K562 (cell line): ENCODE results near the gene CENPP. TPM values are rescaled to one million over a fixed set of nuclear protein-coding genes. Genes with fewer than 3 reads are reported as not detected.
A peak's percentile ranks its signal among the peaks of the same experiment; 100 is the strongest.

Source experiments
- ELF1 ChIP-seq: fragments of 200-800 bp; sonication (Bioruptor generic); IDR thresholded peaks from 2 replicates; pipeline ENCODE4 v1.6.1; 2016; ENCODE audit warnings: missing genetic modification characterization, missing compliant biosample characterization
- KLF13 ChIP-seq: fragments of 450-650 bp; IDR thresholded peaks from 2 replicates; pipeline ENCODE4 v1.6.1; 2016; ENCODE audit warnings: missing genetic modification characterization, low read depth, mild to moderate bottlenecking, missing compliant biosample characterization, moderate library complexity, borderline replicate concordance
- RBM14 ChIP-seq: fragments of 200-400 bp; formaldehyde crosslinking; IDR thresholded peaks from 2 replicates; pipeline ENCODE4 v1.6.1; 2018; ENCODE audit warnings: low read depth, mild to moderate bottlenecking, low read length, moderate library complexity, borderline replicate concordance; ENCODE audit not compliant: insufficient read depth
- YY1 ChIP-seq, 3 experiments: IDR thresholded peaks; 2 replicates each; pipeline ENCODE4 v1.6.1; 2011; ENCODE audit warnings: low read length in 2 of 3, mild to moderate bottlenecking in 2 of 3, moderate library complexity in 2 of 3, borderline replicate concordance in 1 of 3, control low read depth in 1 of 3, low read depth in 1 of 3; ENCODE audit not compliant: insufficient read depth in 3 of 3, insufficient replicate concordance in 2 of 3, control insufficient read depth in 1 of 3, insufficient read length in 1 of 3; ENCODE audit errors: extremely low read depth in 1 of 3
- ZNF41 ChIP-seq: fragments of 250-450 bp; sonication (Bioruptor Pico); conservative IDR thresholded peaks from 2 replicates; pipeline ENCODE4 v1.4.0; 2020; ENCODE audit warnings: mild to moderate bottlenecking
- ZNF551 ChIP-seq: fragments of 250-450 bp; sonication (Bioruptor Pico); IDR thresholded peaks from 2 replicates; pipeline ENCODE4 v1.5.0; 2021; ENCODE audit warnings: mild to moderate bottlenecking, moderate library complexity
- ZNF76 ChIP-seq: fragments of 250-450 bp; sonication (Bioruptor Pico); IDR thresholded peaks from 2 replicates; pipeline ENCODE4 v1.4.0; 2020; ENCODE audit warnings: mild to moderate bottlenecking, moderate library complexity, borderline replicate concordance
- polyA plus RNA-seq, 8 experiments: library from polyadenylated mRNA; depleted of rRNA in 4 of 8; stranded (reverse) in 5 of 8; unstranded in 3 of 8; fragments of >200 nt; fragmentation: Nextera tagmentation in 2 of 8; fragmentation: Illumina TruSeq in 1 of 8; extraction: Ambion mirVana in 2 of 8; extraction: Trizol in 1 of 8; gene quantifications; 2 replicates each; pipeline versions ENCODE4 v1.2.1 to v1.2.3, GENCODE V29; 2011 to 2014; ENCODE audit warnings: inconsistent platforms in 1 of 8, missing spikeins in 1 of 8
- total RNA-seq, 7 experiments: library from RNA; depleted of rRNA in 6 of 7; stranded (reverse); fragments of >200 nt in 6 of 7; fragmentation: Illumina TruSeq in 2 of 7; extraction: Trizol in 2 of 7; gene quantifications; 2 replicates each; pipeline versions ENCODE4 v1.2.1 to v1.2.3, GENCODE V29; 2011 to 2021; ENCODE audit warnings: low replicate concordance in 1 of 7
- TF ChIP-seq, protein P1 (sequence below): fragments of 450-650 bp; formaldehyde crosslinking; IDR thresholded peaks from 2 replicates; pipeline ENCODE4 v1.4.0; 2022; ENCODE audit warnings: mild to moderate bottlenecking, moderate library complexity
- TF ChIP-seq, protein P2 (sequence below): fragments of 250-450 bp; sonication (Bioruptor Pico); IDR thresholded peaks from 2 replicates; pipeline ENCODE4 v1.4.0; 2020
- TF ChIP-seq, protein P3 (sequence below): sonication (generic); formaldehyde crosslinking; IDR thresholded peaks from 2 replicates; pipeline ENCODE4 v1.8.1; 2022; ENCODE audit warnings: missing genetic modification reagents
- TF ChIP-seq, protein P4 (sequence below), 3 experiments: fragments of 200-800 bp in 1 of 3; fragments of 250-450 bp in 1 of 3; fragments of 450-650 bp in 1 of 3; sonication (Bioruptor Pico) in 1 of 3; sonication (Bioruptor generic) in 1 of 3; formaldehyde crosslinking in 1 of 3; IDR thresholded peaks; 2 replicates each; pipeline versions ENCODE4 v1.6.1 to v1.8.0; 2016 to 2022; ENCODE audit warnings: mild to moderate bottlenecking in 2 of 3, missing genetic modification characterization in 2 of 3, missing compliant biosample characterization in 1 of 3, moderate library complexity in 1 of 3

Gene CENPP
- total and polyA plus RNA-seq, 9 of the 15 experiments (the other 6 are each of a cell fraction or from before 2014, with no cell fraction given), result 8.0 to 28.5 (median 17.9) TPM

DNA sequence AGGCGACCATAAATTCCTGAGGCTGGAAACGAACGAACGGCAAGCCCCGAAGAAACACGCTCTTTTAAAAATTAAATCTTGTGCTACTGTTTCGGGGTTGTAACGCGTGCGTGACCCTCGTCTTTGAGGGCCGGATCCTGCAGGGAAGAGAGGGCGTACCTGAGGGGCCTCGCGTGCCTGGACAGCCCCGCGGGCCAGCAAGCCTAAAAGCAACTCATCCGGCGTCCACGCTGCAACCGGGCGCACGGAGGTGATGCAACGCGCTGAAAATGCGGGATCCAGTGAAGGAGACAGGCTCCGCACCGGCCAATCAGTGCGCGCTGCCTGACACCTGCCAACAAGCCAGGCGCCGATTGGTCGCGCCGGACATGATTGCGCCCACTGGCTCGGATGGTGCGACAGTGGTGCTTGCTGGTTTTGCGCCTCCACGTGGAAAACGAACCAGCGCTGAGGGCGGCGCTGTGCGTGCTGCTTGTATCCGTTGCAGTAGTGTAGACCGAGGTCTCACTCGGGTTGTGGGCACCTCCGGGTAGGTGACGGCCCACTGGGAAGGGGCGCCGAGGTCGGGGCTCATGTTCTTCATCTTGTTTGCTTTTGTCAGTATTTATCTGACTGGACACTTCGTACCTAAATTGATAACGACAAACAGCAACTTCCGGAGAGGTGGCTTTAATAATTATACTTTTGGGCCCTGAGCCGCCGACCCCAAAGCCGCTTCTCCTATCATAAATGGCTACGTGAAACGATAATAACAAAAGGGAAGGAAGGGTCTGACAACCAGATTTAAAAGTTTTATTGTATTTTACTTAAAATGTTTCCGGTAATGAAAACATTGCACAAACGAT lies 32.1 kb upstream of the CENPP start, which contains the start of gene IARS1 (continued):
- TF ChIP-seq RBM14 (peak; percentile 67; the same call in 1 of the 2 replicates), ZNF41 (CRISPR knock-in tag) (0 out of 2 replicates have a peak, but pooled peaks have one; percentile 18), YY1 (IDR thresholded peaks at IDR 0.05; ENCODE audit: borderline replicate concordance in 1 of 3, control insufficient read depth in 1 of 3, extremely low read depth in 1 of 3, insufficient read depth in 3 of 3, insufficient read length in 1 of 3, insufficient replicate concordance in 2 of 3, low read depth in 1 of 3, low read length in 2 of 3) (peak; percentile 31 to 64 (median 63)), KLF13 (peak; percentile 86), ZNF76 (CRISPR knock-in tag) (no peak), ZNF551 (CRISPR knock-in tag) (no peak), ELF1 (tag) (0 out of 2 replicates have a peak, but pooled peaks have one; percentile 34)
- TF ChIP-seq, protein P1, sequence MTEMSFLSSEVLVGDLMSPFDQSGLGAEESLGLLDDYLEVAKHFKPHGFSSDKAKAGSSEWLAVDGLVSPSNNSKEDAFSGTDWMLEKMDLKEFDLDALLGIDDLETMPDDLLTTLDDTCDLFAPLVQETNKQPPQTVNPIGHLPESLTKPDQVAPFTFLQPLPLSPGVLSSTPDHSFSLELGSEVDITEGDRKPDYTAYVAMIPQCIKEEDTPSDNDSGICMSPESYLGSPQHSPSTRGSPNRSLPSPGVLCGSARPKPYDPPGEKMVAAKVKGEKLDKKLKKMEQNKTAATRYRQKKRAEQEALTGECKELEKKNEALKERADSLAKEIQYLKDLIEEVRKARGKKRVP (CRISPR knock-in tag), result peak; percentile 100
- TF ChIP-seq, protein P2, sequence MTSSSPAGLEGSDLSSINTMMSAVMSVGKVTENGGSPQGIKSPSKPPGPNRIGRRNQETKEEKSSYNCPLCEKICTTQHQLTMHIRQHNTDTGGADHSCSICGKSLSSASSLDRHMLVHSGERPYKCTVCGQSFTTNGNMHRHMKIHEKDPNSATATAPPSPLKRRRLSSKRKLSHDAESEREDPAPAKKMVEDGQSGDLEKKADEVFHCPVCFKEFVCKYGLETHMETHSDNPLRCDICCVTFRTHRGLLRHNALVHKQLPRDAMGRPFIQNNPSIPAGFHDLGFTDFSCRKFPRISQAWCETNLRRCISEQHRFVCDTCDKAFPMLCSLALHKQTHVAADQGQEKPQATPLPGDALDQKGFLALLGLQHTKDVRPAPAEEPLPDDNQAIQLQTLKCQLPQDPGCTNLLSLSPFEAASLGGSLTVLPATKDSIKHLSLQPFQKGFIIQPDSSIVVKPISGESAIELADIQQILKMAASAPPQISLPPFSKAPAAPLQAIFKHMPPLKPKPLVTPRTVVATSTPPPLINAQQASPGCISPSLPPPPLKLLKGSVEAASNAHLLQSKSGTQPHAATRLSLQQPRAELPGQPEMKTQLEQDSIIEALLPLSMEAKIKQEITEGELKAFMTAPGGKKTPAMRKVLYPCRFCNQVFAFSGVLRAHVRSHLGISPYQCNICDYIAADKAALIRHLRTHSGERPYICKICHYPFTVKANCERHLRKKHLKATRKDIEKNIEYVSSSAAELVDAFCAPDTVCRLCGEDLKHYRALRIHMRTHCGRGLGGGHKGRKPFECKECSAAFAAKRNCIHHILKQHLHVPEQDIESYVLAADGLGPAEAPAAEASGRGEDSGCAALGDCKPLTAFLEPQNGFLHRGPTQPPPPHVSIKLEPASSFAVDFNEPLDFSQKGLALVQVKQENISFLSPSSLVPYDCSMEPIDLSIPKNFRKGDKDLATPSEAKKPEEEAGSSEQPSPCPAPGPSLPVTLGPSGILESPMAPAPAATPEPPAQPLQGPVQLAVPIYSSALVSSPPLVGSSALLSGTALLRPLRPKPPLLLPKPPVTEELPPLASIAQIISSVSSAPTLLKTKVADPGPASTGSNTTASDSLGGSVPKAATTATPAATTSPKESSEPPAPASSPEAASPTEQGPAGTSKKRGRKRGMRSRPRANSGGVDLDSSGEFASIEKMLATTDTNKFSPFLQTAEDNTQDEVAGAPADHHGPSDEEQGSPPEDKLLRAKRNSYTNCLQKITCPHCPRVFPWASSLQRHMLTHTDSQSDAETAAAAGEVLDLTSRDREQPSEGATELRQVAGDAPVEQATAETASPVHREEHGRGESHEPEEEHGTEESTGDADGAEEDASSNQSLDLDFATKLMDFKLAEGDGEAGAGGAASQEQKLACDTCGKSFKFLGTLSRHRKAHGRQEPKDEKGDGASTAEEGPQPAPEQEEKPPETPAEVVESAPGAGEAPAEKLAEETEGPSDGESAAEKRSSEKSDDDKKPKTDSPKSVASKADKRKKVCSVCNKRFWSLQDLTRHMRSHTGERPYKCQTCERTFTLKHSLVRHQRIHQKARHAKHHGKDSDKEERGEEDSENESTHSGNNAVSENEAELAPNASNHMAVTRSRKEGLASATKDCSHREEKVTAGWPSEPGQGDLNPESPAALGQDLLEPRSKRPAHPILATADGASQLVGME (CRISPR knock-in tag), result peak; percentile 54; the same call in 1 of the 2 replicates
- TF ChIP-seq, protein P3, sequence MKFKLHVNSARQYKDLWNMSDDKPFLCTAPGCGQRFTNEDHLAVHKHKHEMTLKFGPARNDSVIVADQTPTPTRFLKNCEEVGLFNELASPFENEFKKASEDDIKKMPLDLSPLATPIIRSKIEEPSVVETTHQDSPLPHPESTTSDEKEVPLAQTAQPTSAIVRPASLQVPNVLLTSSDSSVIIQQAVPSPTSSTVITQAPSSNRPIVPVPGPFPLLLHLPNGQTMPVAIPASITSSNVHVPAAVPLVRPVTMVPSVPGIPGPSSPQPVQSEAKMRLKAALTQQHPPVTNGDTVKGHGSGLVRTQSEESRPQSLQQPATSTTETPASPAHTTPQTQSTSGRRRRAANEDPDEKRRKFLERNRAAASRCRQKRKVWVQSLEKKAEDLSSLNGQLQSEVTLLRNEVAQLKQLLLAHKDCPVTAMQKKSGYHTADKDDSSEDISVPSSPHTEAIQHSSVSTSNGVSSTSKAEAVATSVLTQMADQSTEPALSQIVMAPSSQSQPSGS (CRISPR knock-in tag), result no peak
- TF ChIP-seq, protein P4, sequence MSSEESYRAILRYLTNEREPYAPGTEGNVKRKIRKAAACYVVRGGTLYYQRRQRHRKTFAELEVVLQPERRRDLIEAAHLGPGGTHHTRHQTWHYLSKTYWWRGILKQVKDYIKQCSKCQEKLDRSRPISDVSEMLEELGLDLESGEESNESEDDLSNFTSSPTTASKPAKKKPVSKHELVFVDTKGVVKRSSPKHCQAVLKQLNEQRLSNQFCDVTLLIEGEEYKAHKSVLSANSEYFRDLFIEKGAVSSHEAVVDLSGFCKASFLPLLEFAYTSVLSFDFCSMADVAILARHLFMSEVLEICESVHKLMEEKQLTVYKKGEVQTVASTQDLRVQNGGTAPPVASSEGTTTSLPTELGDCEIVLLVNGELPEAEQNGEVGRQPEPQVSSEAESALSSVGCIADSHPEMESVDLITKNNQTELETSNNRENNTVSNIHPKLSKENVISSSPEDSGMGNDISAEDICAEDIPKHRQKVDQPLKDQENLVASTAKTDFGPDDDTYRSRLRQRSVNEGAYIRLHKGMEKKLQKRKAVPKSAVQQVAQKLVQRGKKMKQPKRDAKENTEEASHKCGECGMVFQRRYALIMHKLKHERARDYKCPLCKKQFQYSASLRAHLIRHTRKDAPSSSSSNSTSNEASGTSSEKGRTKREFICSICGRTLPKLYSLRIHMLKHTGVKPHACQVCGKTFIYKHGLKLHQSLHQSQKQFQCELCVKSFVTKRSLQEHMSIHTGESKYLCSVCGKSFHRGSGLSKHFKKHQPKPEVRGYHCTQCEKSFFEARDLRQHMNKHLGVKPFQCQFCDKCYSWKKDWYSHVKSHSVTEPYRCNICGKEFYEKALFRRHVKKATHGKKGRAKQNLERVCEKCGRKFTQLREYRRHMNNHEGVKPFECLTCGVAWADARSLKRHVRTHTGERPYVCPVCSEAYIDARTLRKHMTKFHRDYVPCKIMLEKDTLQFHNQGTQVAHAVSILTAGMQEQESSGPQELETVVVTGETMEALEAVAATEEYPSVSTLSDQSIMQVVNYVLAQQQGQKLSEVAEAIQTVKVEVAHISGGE (CRISPR knock-in tag; IDR thresholded peaks at IDR 0.05), result 0 out of 6 replicates have a peak, but pooled peaks of 1 of the 3 experiments have one; percentile 48
